Endothelial cell of umbilical vein (primary cell): ENCODE results near the gene GATAD1. TPM values are rescaled to one million over a fixed set of nuclear protein-coding genes. Genes with fewer than 3 reads are reported as not detected.

ENCODE experiments used
- BruUV-seq: library from RNA; stranded (reverse); fragments of 400-500 nt; replicated peaks from 2 replicates; lab custom pipeline; 2021; lab: Mats Ljungman, UMichigan
- CTCF ChIA-PET: fragments of 300-600, 350-600 bp; sonication (Branson Sonifier 250); formaldehyde crosslinking; loops from one replicate; lab custom pipeline; 2021; ENCODE audit warnings: antibody characterized with exemption, inconsistent platforms; lab: Charles Lee
- POLR2A ChIA-PET: fragments of 300-600, 350-600 bp; sonication (Branson Sonifier 250); formaldehyde crosslinking; loops from one replicate; lab custom pipeline; 2021; ENCODE audit warnings: antibody characterized with exemption, inconsistent platforms; lab: Charles Lee
- DNase-seq: peaks from one replicate; pipeline ENCODE4 v3.0.0-alpha.2; 2011; ENCODE audit warnings: low read depth, low spot score
- FAIRE-seq: peaks from 2 replicates; lab custom pipeline; 2011; peaks lifted over from hg19 to GRCh38; lab: Jason Lieb, UNC
- H2AFZ ChIP-seq: 2 replicates; pipeline ENCODE4 v1.6.0; 2012; ENCODE audit warnings: low read depth, low read length, control low read depth, inconsistent platforms
- H3K27ac ChIP-seq: 2 replicates; pipeline ENCODE4 v1.5.1; 2011; ENCODE audit warnings: low read depth, mild to moderate bottlenecking, control low read depth, low read length, moderate library complexity; ENCODE audit not compliant: insufficient read depth
- H3K27me3 ChIP-seq, 2 experiments: 2 replicates each; pipeline versions ENCODE4 v1.6.0 to v1.6.1; 2011; ENCODE audit warnings: low read length in 2 of 2, mixed read lengths in 1 of 2; ENCODE audit not compliant: control insufficient read depth in 2 of 2, insufficient read depth in 2 of 2
- H3K36me3 ChIP-seq, 2 experiments: 2 replicates in 1 of 2; 3 replicates in 1 of 2; pipeline ENCODE4 v1.5.1; 2011; ENCODE audit warnings: low read length in 2 of 2, mild to moderate bottlenecking in 1 of 2, moderate library complexity in 1 of 2; ENCODE audit not compliant: control insufficient read depth in 2 of 2, insufficient read depth in 2 of 2; ENCODE audit errors: extremely low read depth in 1 of 2
- H3K4me1 ChIP-seq: 3 replicates; pipeline ENCODE4 v1.5.1; 2011; ENCODE audit warnings: mild to moderate bottlenecking, low read length; ENCODE audit not compliant: control insufficient read depth, insufficient read depth; ENCODE audit errors: extremely low read depth
- H3K4me2 ChIP-seq: 2 replicates; pipeline ENCODE4 v1.6.1; 2011; ENCODE audit warnings: low read length, control low read depth, mixed read lengths; ENCODE audit not compliant: insufficient read depth
- H3K4me3 ChIP-seq, 3 experiments: fragments of 200-600 bp in 1 of 3; sonication (generic), shearing (Covaris generic) in 1 of 3; replicated peaks in 1 of 3; 2 replicates each; pipeline ENCODE4 v1.5.1; 2011 to 2016; ENCODE audit warnings: control low read depth in 3 of 3, low read length in 3 of 3, mild to moderate bottlenecking in 2 of 3, inconsistent platforms in 1 of 3, low read depth in 1 of 3, moderate library complexity in 1 of 3; ENCODE audit not compliant: insufficient read depth in 1 of 3
- H3K79me2 ChIP-seq: 2 replicates; pipeline ENCODE4 v1.6.0; 2012; ENCODE audit warnings: low read length, inconsistent platforms; ENCODE audit not compliant: control insufficient read depth, insufficient read depth
- H3K9ac ChIP-seq: replicated peaks from 2 replicates; pipeline ENCODE3; 2011; ENCODE audit warnings: low read length, control low read depth; ENCODE audit not compliant: insufficient read depth; ENCODE audit errors: extremely low read depth
- H3K9me1 ChIP-seq: replicated peaks from 3 replicates; pipeline ENCODE4 v1.6.0; 2011; ENCODE audit warnings: mild to moderate bottlenecking, low read length; ENCODE audit not compliant: control insufficient read depth, insufficient read depth; ENCODE audit errors: extremely low read depth
- H3K9me3 ChIP-seq: replicated peaks from 2 replicates; pipeline ENCODE4 v1.5.1; 2012; ENCODE audit warnings: low read length, inconsistent platforms; ENCODE audit not compliant: control insufficient read depth, insufficient read depth
- H4K20me1 ChIP-seq: replicated peaks from 2 replicates; pipeline ENCODE3; 2011; ENCODE audit warnings: mild to moderate bottlenecking, low read length; ENCODE audit not compliant: control insufficient read depth, insufficient read depth; ENCODE audit errors: extremely low read depth
- EZH2 ChIP-seq: IDR thresholded peaks from 2 replicates; pipeline ENCODE4 v1.6.1; 2012; ENCODE audit warnings: borderline replicate concordance, low read depth, mild to moderate bottlenecking, moderate library complexity, low read length, inconsistent platforms; ENCODE audit not compliant: severe bottlenecking
- FOS ChIP-seq: IDR thresholded peaks from 2 replicates; pipeline ENCODE4 v1.6.1; 2011; ENCODE audit warnings: mild to moderate bottlenecking, low read length, moderate library complexity, borderline replicate concordance; ENCODE audit not compliant: insufficient read depth
- GATA2 ChIP-seq: IDR thresholded peaks from 2 replicates; pipeline ENCODE4 v1.7.0; 2011; ENCODE audit warnings: low read depth, mild to moderate bottlenecking, moderate library complexity, mixed read lengths, low read length; ENCODE audit not compliant: insufficient read length, insufficient read depth
- JUN ChIP-seq: IDR thresholded peaks from 2 replicates; pipeline ENCODE4 v1.6.1; 2011; ENCODE audit warnings: borderline replicate concordance, low read depth; ENCODE audit not compliant: insufficient read length, insufficient read depth
- MAX ChIP-seq: IDR thresholded peaks from 2 replicates; pipeline ENCODE4 v1.6.1; 2011; ENCODE audit not compliant: insufficient read depth, insufficient read length
- MYC ChIP-seq: IDR thresholded peaks from one replicate; pipeline ENCODE4 v1.6.1; 2011; ENCODE audit warnings: mild to moderate bottlenecking, low read depth, low read length
- POLR2A ChIP-seq: IDR thresholded peaks from 2 replicates; pipeline ENCODE4 v1.6.1; 2012; ENCODE audit warnings: low read depth, mild to moderate bottlenecking, control low read depth, low read length
- POLR2AphosphoS5 ChIP-seq: IDR thresholded peaks from 2 replicates; pipeline ENCODE4 v1.6.1; 2012; ENCODE audit warnings: low read depth, mild to moderate bottlenecking, control low read depth, low read length, moderate library complexity; ENCODE audit not compliant: insufficient read depth
- dilution Hi-C: fragments of 300-500 bp; cut with MboI; formaldehyde crosslinking; loops from one replicate; pipeline ENCODE4 v1.15.0; 2019; ENCODE audit warnings: low sequenced_read_pairs; ENCODE audit not compliant: extremely low pct_ligation_motif_present
- intact Hi-C: fragments of 100-400 bp; cut with micrococcal nuclease; formaldehyde crosslinking; loops from one replicate; pipeline ENCODE4 v1.10.0; 2022
- polyA plus RNA-seq, 4 experiments: library from polyadenylated mRNA; depleted of rRNA in 3 of 4; stranded (reverse) in 3 of 4; unstranded in 1 of 4; fragments of >200 nt; gene quantifications; 2 replicates each; pipeline versions ENCODE4 v1.2.1 to v1.2.3, GENCODE V29; 2011 to 2012; ENCODE audit warnings: missing spikeins in 1 of 4
- total RNA-seq: library from RNA; stranded (reverse); gene quantifications from 2 replicates; pipeline ENCODE4 v1.2.3, GENCODE V29; 2021
- TF ChIP-seq, protein P1 (sequence below), 2 donors: IDR thresholded peaks; 1 replicate in 1 of 2; 2 replicates in 1 of 2; pipeline ENCODE4 v1.5.1; 2011; ENCODE audit warnings: low read length in 2 of 2, mild to moderate bottlenecking in 2 of 2, moderate library complexity in 2 of 2, control low read depth in 1 of 2, inconsistent platforms in 1 of 2, low read depth in 1 of 2; ENCODE audit not compliant: insufficient read depth in 1 of 2; ENCODE audit errors: extremely low read depth in 1 of 2

Gene GATAD1
- total and polyA plus RNA-seq, 2 donors (not counting 3 experiments of a cell fraction or from before 2014, with no cell fraction given): 13.7 to 28.9 TPM

DNA sequence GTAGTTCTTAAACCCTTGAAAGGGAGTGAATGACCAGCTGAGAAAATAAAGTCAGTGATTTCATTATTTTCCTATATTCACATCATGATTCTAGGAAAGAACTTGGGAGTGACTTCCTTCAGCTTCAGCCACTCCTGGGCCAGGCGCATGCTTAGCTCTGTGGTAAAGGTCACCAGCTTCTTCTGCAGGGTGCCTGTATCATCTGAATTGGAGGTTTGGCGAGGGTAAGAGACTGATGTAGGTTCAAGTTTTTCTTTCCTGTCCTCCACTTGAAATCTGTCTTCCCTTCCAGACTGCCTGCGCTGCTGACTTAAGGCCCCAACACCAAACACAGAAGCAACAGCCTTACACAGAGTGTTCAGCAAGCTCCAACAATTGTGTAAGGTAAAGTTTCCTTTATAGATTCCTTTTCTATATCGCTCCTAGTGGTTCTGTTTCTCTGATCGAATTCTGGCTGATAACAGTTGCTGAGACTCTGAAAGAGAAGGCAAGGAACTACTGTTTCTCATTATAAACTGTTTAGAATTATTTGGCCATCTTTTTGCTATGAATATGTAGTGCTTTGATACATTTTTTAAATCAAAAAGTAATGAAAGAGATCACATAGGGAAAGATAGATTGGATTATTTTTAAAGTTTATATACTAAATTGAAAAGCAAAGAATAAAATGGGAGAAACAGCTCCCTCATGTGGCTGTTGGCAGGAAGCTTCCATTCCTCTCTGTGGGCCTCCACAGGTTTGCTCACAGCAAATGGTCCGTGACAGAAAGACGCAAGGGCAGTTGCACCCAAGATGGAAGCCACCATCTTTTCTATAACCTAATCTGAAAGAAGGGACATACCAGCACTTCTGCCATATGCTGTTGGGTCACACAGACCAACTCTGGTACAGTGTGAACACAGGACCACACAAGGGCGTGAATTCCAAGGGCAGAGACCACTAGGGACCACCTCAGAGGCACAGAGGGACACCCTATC, 14.0 kb downstream of the GATAD1 start:
- H3K4me1 ChIP-seq: peaks cover 5% of the 10 kb centered on the region
- H4K20me1 ChIP-seq: no peaks in the 10 kb centered on the region
- no TSS peak for BruUV-seq
- dilution Hi-C loops (no loop called here), intact Hi-C loops (loop anchor here (1.0 kb wide), 3 partner anchors 13 to 594 kb away; no protein-coding TSS in a partner anchor)
- CTCF ChIA-PET: interaction anchor here (0.6 to 3.0 kb wide), 28 partner anchors 9 to 632 kb away, joined by 3 to 50 read pairs (median 4); partner anchors contain the start of genes ERVW-1, GATAD1, LRRD1 and MTERF1
- H3K9ac ChIP-seq: no peak overlapping the region
- FAIRE-seq: peak; percentile 80
- no peaks in the 10 kb centered on the region for H3K79me2 ChIP-seq
- H2AFZ ChIP-seq: peak overlapping the region; percentile 76
- H3K27ac ChIP-seq: no peak overlapping the region
- H3K4me3 ChIP-seq: no peak overlapping the region
- POLR2A ChIA-PET: no interaction called here
- peak overlapping the region; percentile 38 for H3K4me2 ChIP-seq
- no peaks in the 10 kb centered on the region for H3K9me3 ChIP-seq
- TF ChIP-seq GATA2: no peak
- TF ChIP-seq, protein P1, sequence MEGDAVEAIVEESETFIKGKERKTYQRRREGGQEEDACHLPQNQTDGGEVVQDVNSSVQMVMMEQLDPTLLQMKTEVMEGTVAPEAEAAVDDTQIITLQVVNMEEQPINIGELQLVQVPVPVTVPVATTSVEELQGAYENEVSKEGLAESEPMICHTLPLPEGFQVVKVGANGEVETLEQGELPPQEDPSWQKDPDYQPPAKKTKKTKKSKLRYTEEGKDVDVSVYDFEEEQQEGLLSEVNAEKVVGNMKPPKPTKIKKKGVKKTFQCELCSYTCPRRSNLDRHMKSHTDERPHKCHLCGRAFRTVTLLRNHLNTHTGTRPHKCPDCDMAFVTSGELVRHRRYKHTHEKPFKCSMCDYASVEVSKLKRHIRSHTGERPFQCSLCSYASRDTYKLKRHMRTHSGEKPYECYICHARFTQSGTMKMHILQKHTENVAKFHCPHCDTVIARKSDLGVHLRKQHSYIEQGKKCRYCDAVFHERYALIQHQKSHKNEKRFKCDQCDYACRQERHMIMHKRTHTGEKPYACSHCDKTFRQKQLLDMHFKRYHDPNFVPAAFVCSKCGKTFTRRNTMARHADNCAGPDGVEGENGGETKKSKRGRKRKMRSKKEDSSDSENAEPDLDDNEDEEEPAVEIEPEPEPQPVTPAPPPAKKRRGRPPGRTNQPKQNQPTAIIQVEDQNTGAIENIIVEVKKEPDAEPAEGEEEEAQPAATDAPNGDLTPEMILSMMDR (IDR thresholded peaks at IDR 0.05; ENCODE audit: extremely low read depth in 1 of 2, insufficient read depth in 1 of 2, low read depth in 1 of 2, low read length in 2 of 2): peak; percentile 74 to 76
- no peaks in the 10 kb centered on the region for H3K9me1 ChIP-seq
- peaks cover 2 to 4% of the 10 kb centered on the region in 2 experiments for H3K36me3 ChIP-seq
- H3K27me3 ChIP-seq: no peaks in the 10 kb centered on the region
- DNase-seq: peak; percentile 57

GRCh38 chr7:92462560-92462959, 15.3 kb downstream of the GATAD1 start:
- BruUV-seq: no TSS peak

More at GRCh38 chr7:92462560-92462959, 15.3 kb downstream of the GATAD1 start:
- H3K4me1 ChIP-seq: peaks cover 5% of the 10 kb centered on the region
- intact Hi-C loops: no loop called here
- H2AFZ ChIP-seq: no peak overlapping the region
- DNase-seq (no peak), FAIRE-seq (no peak)
- ChIA-PET CTCF (no interaction called here), POLR2A (no interaction called here)
- no peaks in the 10 kb centered on the region for H4K20me1 ChIP-seq
- H3K27ac ChIP-seq: no peak overlapping the region
- no peaks in the 10 kb centered on the region for H3K79me2 ChIP-seq
- H3K9ac ChIP-seq: no peak overlapping the region
- H3K4me3 ChIP-seq: no peak overlapping the region
- no peaks in the 10 kb centered on the region for H3K9me1 ChIP-seq
- no peaks in the 10 kb centered on the region for H3K9me3 ChIP-seq
- no peaks in the 10 kb centered on the region for H3K27me3 ChIP-seq
- TF ChIP-seq POLR2A (no peak), EZH2 (no peak), FOS (no peak), GATA2 (no peak), JUN (no peak), MAX (no peak), MYC (no peak), POLR2AphosphoS5 (no peak)
- TF ChIP-seq, protein P1 (IDR thresholded peaks at IDR 0.05; ENCODE audit: extremely low read depth in 1 of 2, insufficient read depth in 1 of 2, low read depth in 1 of 2, low read length in 2 of 2): no peak
- dilution Hi-C loops: no loop called here
- H3K4me2 ChIP-seq: no peak overlapping the region
- H3K36me3 ChIP-seq: no peaks in the 10 kb centered on the region
